GM23338 (cell line): Measurements from ENCODE around the gene CBARP. TPM values are rescaled to one million over a fixed set of nuclear protein-coding genes. Genes with fewer than 3 reads are reported as not detected.
A peak's percentile ranks its signal among the peaks of the same experiment; 100 is the strongest.

ENCODE experiments used
- ATAC-seq: fragments of 200-7000 bp; cut with Tn5 transposase; 3 replicates; pipeline ENCODE4 v1.9.1; 2020
- DNase-seq: peaks from one replicate; pipeline ENCODE4 v3.0.0-alpha.2; 2015; ENCODE audit warnings: low spot score
- H2AFZ ChIP-seq: fragments of 200-600 bp; sonication (generic); 2 replicates; pipeline ENCODE4 v1.8.0; 2016; ENCODE audit warnings: antibody characterized with exemption, mild to moderate bottlenecking, moderate library complexity
- H3F3A ChIP-seq: fragments of 200-600 bp; sonication (generic); replicated peaks from 2 replicates; pipeline ENCODE4 v1.8.0; 2017; ENCODE audit warnings: antibody characterized with exemption, mixed run types, low read depth
- H3K27ac ChIP-seq: fragments of 200-600 bp; sonication (generic); 2 replicates; pipeline ENCODE4 v1.6.1; 2016; ENCODE audit warnings: low read depth
- H3K27me3 ChIP-seq: fragments of 200-600 bp; sonication (generic); 2 replicates; pipeline ENCODE4 v1.8.0; 2016; ENCODE audit warnings: mild to moderate bottlenecking, mixed run types, moderate library complexity; ENCODE audit not compliant: insufficient read depth
- H3K36me3 ChIP-seq: fragments of 200-600 bp; sonication (generic); 2 replicates; pipeline ENCODE4 v1.8.0; 2016; ENCODE audit warnings: mild to moderate bottlenecking; ENCODE audit not compliant: insufficient read depth
- H3K4me1 ChIP-seq: fragments of 200-600 bp; sonication (generic); 2 replicates; pipeline ENCODE4 v1.8.0; 2016; ENCODE audit warnings: mild to moderate bottlenecking, moderate library complexity; ENCODE audit not compliant: insufficient read depth
- H3K4me2 ChIP-seq: fragments of 200-600 bp; sonication (generic); 2 replicates; pipeline ENCODE4 v1.7.1; 2017; ENCODE audit warnings: mixed run types
- H3K4me3 ChIP-seq: fragments of 200-600 bp; sonication (generic); 2 replicates; pipeline ENCODE4 v1.6.1; 2016; ENCODE audit warnings: mixed run types
- H3K79me2 ChIP-seq: fragments of 200-600 bp; sonication (generic); replicated peaks from 2 replicates; pipeline ENCODE4 v1.8.0; 2017; ENCODE audit warnings: mild to moderate bottlenecking; ENCODE audit not compliant: insufficient read depth
- H3K9me2 ChIP-seq: fragments of 200-600 bp; sonication (generic); 2 replicates; pipeline ENCODE4 v1.8.0; 2017; ENCODE audit not compliant: insufficient read depth
- H4K20me1 ChIP-seq: fragments of 200-600 bp; sonication (generic); replicated peaks from 2 replicates; pipeline ENCODE4 v1.8.0; 2017; ENCODE audit warnings: mild to moderate bottlenecking; ENCODE audit not compliant: insufficient read depth
- H3K27ac Mint-ChIP-seq: 2 replicates; pipeline ENCODE4 v1.8.0; 2020; ENCODE audit warnings: inconsistent platforms, mild to moderate bottlenecking, moderate library complexity, mixed read lengths
- H3K27me3 Mint-ChIP-seq: 3 replicates; pipeline ENCODE4 v1.8.0; 2022; ENCODE audit warnings: low read depth, mild to moderate bottlenecking, moderate library complexity, mixed read lengths, inconsistent platforms; ENCODE audit not compliant: insufficient read depth, poor library complexity
- H3K36me3 Mint-ChIP-seq: 3 replicates; pipeline ENCODE4 v1.8.0; 2021; ENCODE audit warnings: low read depth, mild to moderate bottlenecking, inconsistent platforms, moderate library complexity, mixed read lengths
- H3K4me1 Mint-ChIP-seq: 3 replicates; pipeline ENCODE4 v1.8.0; 2020; ENCODE audit warnings: mild to moderate bottlenecking, inconsistent platforms, mixed read lengths
- H3K4me3 Mint-ChIP-seq: 3 replicates; pipeline ENCODE4 v1.8.0; 2021; ENCODE audit warnings: moderate library complexity, mild to moderate bottlenecking, inconsistent platforms, mixed read lengths
- H3K9me3 Mint-ChIP-seq: 3 replicates; pipeline ENCODE4 v1.8.0; 2020; ENCODE audit warnings: moderate library complexity, mild to moderate bottlenecking, inconsistent platforms, mixed read lengths
- CREB1 ChIP-seq: fragments of 250-450 bp; sonication (Bioruptor Pico); IDR thresholded peaks from 2 replicates; pipeline ENCODE4 v1.5.0; 2020; ENCODE audit warnings: low read depth, mild to moderate bottlenecking, moderate library complexity
- EZH2 ChIP-seq: fragments of 200-600 bp; sonication (generic); IDR thresholded peaks from one replicate; pipeline ENCODE4 v1.8.0; 2017; ENCODE audit warnings: antibody characterized with exemption, mild to moderate bottlenecking, low read depth; ENCODE audit not compliant: unreplicated experiment
- EZH2phosphoT487 ChIP-seq: fragments of 200-600 bp; sonication (generic); IDR thresholded peaks from one replicate; pipeline ENCODE4 v1.8.1; 2018; ENCODE audit warnings: antibody characterized with exemption; ENCODE audit not compliant: unreplicated experiment
- JUNB ChIP-seq: IDR thresholded peaks from one replicate; pipeline ENCODE4 v1.6.1; 2016; ENCODE audit warnings: antibody characterized with exemption; ENCODE audit not compliant: unreplicated experiment
- NANOG ChIP-seq: IDR thresholded peaks from 2 replicates; pipeline ENCODE4 v1.6.1; 2016; ENCODE audit warnings: antibody characterized with exemption, borderline replicate concordance
- POLR2AphosphoS5 ChIP-seq: IDR thresholded peaks from 2 replicates; pipeline ENCODE4 v1.6.1; 2016; ENCODE audit warnings: antibody characterized with exemption, low read depth
- REST ChIP-seq: IDR thresholded peaks from one replicate; pipeline ENCODE4 v1.6.1; 2018; ENCODE audit warnings: antibody characterized with exemption; ENCODE audit not compliant: unreplicated experiment
- STAT1 ChIP-seq: IDR thresholded peaks from one replicate; pipeline ENCODE4 v1.6.1; 2016; ENCODE audit warnings: antibody characterized with exemption; ENCODE audit not compliant: unreplicated experiment
- ZNF331 ChIP-seq: fragments of 250-450 bp; sonication (Bioruptor Pico); IDR thresholded peaks from 2 replicates; pipeline ENCODE4 v1.5.0; 2020; ENCODE audit warnings: low read depth, mild to moderate bottlenecking, moderate library complexity
- polyA plus RNA-seq: library from polyadenylated mRNA; unstranded; fragments of >200 nt; fragmentation: Nextera tagmentation; extraction: Ambion mirVana; gene quantifications from 2 replicates; pipeline ENCODE4 v1.2.1, GENCODE V29; 2016
- total RNA-seq: library from RNA; depleted of rRNA; stranded (reverse); fragments of >200 nt; shearing (Covaris generic); gene quantifications from 2 replicates; pipeline ENCODE4 v1.2.3, GENCODE V29; 2014
- TF ChIP-seq, protein P1 (sequence below): IDR thresholded peaks from 2 replicates; pipeline ENCODE4 v1.6.1; 2016; ENCODE audit warnings: antibody characterized with exemption
- TF ChIP-seq, protein P2 (sequence below), 2 experiments: fragments of 200-600 bp in 1 of 2; sonication (generic) in 1 of 2; conservative IDR thresholded peaks; 2 replicates each; pipeline versions ENCODE4 v1.5.1 to v1.6.1; 2016 to 2017; ENCODE audit warnings: antibody characterized with exemption in 2 of 2, low read depth in 2 of 2, mild to moderate bottlenecking in 2 of 2, moderate library complexity in 1 of 2

The CBARP gene
- total and polyA plus RNA-seq, 2 experiments from 2014 or later = 2.0 to 14.1 TPM

GRCh38 chr19:1239796-1240737 lies 2.3 kb upstream of the CBARP start:
- Histone ChIP-seq H2AFZ (no peak overlapping the region), H4K20me1 (peaks cover 3% of the 10 kb centered on the region; the same call in 1 of the 2 replicates), H3K79me2 (peaks cover 7% of the 10 kb centered on the region), H3K4me3 (peak overlapping the region; percentile 95), H3K4me2 (peak overlapping the region; percentile 89), H3K36me3 (no peaks in the 10 kb centered on the region), H3K4me1 (peaks cover 15% of the 10 kb centered on the region; the same call in 1 of the 2 replicates), H3K9me2 (no peaks in the 10 kb centered on the region), H3F3A (peaks cover 37% of the 10 kb centered on the region), H3K27ac (no peak overlapping the region), H3K27me3 (no peaks in the 10 kb centered on the region)
- Mint-ChIP-seq H3K9me3 (no peaks in the 10 kb centered on the region; the same call in 2 of the 3 replicates), H3K27me3 (peaks cover 11% of the 10 kb centered on the region), H3K27ac (no peak overlapping the region), H3K4me3 (peak overlapping the region; percentile 86), H3K36me3 (no peaks in the 10 kb centered on the region; the same call in 2 of the 3 replicates), H3K4me1 (peaks cover 20% of the 10 kb centered on the region)
- TF ChIP-seq CREB1 (CRISPR knock-in tag) (peak; percentile 99), ZNF331 (CRISPR knock-in tag) (no peak), JUNB (no peak), EZH2 (no peak), STAT1 (no peak), NANOG (no peak), REST (no peak), EZH2phosphoT487 (no peak), POLR2AphosphoS5 (0 out of 2 replicates have a peak, but pooled peaks have one; percentile 42)
- TF ChIP-seq, protein P1, sequence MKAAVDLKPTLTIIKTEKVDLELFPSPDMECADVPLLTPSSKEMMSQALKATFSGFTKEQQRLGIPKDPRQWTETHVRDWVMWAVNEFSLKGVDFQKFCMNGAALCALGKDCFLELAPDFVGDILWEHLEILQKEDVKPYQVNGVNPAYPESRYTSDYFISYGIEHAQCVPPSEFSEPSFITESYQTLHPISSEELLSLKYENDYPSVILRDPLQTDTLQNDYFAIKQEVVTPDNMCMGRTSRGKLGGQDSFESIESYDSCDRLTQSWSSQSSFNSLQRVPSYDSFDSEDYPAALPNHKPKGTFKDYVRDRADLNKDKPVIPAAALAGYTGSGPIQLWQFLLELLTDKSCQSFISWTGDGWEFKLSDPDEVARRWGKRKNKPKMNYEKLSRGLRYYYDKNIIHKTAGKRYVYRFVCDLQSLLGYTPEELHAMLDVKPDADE = no peak
- TF ChIP-seq, protein P2, sequence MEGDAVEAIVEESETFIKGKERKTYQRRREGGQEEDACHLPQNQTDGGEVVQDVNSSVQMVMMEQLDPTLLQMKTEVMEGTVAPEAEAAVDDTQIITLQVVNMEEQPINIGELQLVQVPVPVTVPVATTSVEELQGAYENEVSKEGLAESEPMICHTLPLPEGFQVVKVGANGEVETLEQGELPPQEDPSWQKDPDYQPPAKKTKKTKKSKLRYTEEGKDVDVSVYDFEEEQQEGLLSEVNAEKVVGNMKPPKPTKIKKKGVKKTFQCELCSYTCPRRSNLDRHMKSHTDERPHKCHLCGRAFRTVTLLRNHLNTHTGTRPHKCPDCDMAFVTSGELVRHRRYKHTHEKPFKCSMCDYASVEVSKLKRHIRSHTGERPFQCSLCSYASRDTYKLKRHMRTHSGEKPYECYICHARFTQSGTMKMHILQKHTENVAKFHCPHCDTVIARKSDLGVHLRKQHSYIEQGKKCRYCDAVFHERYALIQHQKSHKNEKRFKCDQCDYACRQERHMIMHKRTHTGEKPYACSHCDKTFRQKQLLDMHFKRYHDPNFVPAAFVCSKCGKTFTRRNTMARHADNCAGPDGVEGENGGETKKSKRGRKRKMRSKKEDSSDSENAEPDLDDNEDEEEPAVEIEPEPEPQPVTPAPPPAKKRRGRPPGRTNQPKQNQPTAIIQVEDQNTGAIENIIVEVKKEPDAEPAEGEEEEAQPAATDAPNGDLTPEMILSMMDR (conservative IDR thresholded peaks at IDR 0.05; ENCODE audit: low read depth in 2 of 2) = peak; percentile 36 to 78
- ATAC-seq = peak; percentile 16
- DNase-seq = peak; percentile 94
